Umbilical cord (tissue), 2 donors: ENCODE measurements around the gene GPC1. TPM values are rescaled to one million over a fixed set of nuclear protein-coding genes. Genes with fewer than 3 reads are reported as not detected.
A peak's percentile ranks its signal among the peaks of the same experiment; 100 is the strongest.
"Not testable (repeated sequence)": the region's sequence is repeated elsewhere in the genome, so short reads cannot be mapped to it uniquely, and the experiment has no call there.

Experiments
- DNase-seq: peaks from one replicate; pipeline ENCODE4 v3.0.0-alpha.2; 2015; ENCODE audit warnings: low spot score
- total RNA-seq: library from RNA; depleted of rRNA; stranded (reverse); fragments of >200 nt; gene quantifications from one replicate; pipeline ENCODE4 v1.2.3, GENCODE V29; 2014; ENCODE audit warnings: low replicate concordance; ENCODE audit not compliant: insufficient read depth

Gene GPC1, protein sequence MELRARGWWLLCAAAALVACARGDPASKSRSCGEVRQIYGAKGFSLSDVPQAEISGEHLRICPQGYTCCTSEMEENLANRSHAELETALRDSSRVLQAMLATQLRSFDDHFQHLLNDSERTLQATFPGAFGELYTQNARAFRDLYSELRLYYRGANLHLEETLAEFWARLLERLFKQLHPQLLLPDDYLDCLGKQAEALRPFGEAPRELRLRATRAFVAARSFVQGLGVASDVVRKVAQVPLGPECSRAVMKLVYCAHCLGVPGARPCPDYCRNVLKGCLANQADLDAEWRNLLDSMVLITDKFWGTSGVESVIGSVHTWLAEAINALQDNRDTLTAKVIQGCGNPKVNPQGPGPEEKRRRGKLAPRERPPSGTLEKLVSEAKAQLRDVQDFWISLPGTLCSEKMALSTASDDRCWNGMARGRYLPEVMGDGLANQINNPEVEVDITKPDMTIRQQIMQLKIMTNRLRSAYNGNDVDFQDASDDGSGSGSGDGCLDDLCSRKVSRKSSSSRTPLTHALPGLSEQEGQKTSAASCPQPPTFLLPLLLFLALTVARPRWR
- 29.9 TPM for total RNA-seq

DNA sequence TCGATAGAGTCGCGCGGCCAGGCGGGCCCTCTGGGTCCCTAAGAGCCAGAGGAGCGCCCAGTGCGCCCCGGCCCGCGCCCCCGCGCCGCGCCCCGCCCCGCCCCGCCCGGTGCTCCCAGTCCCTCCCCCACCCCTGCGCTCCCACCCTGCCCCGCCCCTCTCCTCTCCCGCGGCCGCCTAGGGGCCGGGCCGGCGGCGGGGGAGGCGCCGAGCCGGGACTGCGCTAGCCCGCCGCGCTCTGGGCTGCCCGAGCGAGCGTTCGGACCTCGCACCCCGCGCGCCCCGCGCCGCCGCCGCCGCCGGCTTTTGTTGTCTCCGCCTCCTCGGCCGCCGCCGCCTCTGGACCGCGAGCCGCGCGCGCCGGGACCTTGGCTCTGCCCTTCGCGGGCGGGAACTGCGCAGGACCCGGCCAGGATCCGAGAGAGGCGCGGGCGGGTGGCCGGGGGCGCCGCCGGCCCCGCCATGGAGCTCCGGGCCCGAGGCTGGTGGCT lies at the start of gene GPC1:
Gene GPC1, plus strand, starts transcription at position 207 of the 491 bp plus-strand sequence. Its CDS starts 256 bp downstream, at position 463.
- DNase-seq: peak; percentile 83

DNA sequence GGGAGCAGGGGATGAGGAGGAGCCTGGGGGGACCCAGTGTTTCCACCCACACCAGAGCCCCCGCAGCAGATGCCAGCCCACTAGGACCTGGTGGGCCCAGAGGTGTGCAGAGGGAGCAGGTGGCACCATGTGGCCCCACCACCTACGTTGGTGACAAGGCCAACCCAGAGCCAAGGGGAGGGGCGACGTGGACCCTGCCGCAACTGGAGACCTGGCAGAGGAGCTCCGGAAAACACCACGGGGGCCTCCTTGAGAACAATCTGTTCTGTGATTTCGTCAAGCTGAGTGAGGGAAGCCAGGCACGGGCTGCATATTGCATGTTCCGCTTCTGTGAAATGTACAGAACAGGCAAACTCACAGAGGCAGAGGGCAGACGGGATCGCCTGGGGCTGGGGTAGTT lies 49.1 kb upstream of the GPC1 start:
- peak; percentile 65 for DNase-seq

DNA sequence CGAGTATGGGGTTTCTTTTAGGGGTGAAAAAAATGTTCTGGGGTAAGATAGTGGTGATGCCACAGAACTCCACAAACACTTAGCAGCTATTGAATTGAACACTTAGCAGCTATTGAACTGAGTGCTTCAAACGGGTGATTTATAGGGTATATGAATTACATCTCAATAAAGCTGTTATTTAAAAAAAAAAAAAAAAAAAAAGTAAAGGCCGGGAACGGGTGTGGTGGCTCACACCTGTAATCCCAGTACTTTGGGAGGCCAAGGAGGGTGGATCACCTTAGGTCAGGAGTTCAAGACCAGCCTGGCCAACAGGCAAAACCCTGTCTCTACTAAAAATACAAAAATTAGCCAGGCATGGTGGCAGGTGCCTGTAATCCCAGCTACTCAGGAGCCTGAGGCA lies 48.7 kb upstream of the GPC1 start:
- DNase-seq: not testable (repeated sequence)

DNA sequence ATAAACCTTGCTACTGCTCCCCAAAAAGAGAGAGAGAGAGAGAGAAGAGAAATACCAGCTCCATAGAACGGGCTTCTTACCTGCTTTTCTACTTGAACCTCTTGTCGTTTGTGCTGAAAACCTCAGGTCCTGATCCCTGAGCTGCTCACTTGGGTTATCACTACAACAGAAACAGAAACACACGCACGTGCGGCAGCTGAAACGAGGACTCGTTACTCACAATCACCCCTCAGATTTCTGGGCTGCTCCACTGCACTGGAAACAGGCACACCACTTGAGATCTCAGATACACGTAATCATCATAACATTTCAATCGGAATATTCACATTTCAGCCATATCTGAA lies 48.2 kb upstream of the GPC1 start:
- DNase-seq: no peak

DNA sequence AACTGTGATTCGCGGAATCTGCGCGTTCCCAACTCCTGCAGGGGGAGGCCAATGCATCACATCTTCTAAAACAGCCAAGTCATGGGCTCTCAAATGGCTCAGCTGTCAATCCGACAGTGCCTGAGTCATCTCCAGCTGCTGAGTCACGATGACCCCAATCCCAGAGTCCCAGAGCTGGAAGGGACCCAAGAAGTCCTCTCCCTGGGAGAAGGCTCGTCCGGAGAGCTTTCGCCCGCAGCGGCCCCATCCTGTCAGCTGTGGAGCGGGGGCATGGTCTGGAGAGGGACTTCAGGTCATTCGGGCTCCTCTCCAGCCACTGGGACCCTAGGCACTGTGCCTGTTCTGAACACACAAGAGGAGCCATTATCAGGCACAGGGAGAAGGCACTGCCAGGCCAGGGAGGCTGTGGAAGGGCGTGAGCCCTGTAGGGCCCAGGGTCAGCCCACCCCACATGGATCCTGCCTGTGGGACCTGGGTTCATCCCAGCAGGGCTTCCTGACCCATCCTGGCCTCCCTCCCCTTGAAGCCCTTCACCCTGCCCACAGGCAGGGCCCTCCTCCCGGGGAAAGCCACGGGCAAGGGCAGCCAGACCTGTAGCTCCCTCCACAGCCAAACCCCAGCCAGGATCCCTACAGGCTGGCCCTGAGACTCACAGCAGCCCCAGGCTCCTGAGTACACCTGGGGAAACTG lies 47.6 kb upstream of the GPC1 start:
- peak; percentile 80 for DNase-seq

DNA sequence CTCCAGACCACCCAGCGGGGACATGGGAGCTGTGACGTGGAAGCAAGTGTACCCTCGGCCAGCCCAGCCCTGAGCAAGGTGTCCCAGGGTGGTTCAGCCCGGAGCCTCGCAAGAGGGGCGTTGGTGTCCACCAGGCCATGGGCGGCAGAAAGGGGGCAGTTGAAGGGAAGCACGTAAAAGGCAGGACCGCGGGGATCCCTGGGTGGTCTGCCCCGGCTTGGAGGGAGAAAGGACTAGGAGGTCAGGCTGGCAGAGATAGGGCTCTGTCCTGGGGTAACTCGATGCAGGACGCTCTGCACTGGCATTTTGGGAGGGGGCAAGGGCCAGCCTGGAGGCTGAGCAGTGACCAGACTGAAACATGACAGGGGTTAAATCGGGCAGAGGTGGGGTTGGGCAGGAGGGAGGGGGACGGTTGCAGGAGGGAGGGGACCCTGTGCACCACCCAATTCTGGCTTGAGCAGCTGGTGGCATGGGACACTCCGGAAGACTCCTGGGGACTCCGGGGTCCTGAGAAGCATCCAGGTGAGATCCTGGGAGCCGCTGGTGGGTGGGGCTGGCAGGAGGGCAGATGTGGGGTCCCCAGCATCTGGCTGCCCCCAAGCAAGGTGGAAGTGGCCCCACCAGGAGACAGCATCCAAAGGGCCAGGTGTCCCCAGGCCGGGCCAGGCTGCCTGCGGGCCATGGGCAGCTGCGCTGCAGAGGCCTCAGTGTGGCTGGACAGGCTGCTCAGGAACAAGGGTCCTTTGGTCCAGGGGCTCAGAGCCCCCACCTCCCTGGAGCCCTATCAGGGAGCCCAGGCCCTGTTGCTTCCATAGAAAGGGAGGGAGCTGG lies 46.8 kb upstream of the GPC1 start:
- DNase-seq: no peak

DNA sequence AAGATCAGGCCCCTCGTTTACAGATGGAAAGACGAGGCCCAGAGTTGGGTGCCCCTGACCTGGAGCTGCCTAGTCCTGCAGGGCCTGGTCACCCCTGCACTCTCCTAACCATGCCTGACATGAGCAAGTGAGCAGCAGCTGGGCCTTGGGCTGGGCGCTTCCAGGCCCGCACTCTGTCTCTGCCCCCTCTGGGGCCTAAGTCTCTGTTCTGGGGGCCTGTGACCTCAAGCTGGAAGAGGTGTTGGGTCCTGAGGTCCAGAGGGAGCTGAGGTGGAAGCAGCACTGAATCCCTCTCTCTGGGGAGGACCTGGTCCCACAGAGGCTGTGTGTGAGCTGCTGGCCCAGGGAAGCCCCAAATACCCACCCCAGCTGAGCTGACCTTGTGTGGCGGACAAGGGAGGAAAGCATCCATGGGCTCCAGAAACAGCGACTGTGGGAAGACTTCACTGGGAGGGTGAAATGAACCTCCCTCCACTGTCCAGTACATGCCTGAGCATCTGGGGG lies 46.1 kb upstream of the GPC1 start:
- DNase-seq: no peak

GRCh38 chr2:240390091-240391073 lies 45.1 kb upstream of the GPC1 start:
- no peak for DNase-seq

GRCh38 chr2:240391111-240392051 lies 44.1 kb upstream of the GPC1 start:
- no peak for DNase-seq

DNA sequence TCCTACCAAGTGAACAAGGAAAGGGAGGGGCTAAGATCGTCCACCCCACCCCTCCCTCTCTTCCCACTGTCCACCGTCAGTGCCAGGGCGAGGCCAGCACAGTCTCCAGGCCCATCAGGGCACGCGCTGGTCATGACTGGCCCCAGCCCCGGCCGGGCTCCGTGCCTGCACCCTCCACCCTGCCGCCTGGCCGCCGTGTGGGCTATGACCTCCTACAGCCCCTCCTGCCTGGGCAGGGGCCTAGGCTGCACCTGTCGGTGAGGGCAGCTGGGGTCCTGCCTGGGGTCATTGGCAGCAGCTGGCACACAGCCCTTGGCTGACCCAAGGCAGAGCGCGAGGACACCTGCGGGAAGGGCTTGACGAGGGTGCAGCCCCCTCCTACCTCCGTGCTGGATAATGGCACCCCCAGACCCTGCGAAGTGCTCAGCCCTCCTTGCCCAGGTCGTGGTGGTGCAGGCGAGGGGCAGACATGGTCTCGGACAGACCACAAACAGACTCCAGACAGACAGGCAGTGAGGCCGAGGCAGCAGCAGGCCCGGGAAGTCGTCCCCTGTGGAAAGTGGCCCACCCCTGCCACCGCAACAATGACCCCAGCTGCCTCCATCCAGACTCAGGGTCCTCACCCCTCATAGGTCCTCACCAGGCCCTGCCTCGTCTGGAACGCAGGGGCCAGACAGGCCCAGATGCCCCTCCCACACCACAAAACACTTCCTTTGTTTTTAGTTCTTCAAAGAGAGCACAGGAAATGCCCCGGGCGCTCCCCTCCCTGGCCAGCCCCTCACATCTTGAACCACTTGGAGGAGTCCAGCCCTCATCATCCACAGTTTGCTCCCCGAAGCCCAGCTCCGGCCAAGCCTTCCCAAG lies 43.1 kb upstream of the GPC1 start:
- DNase-seq: no peak

GRCh38 chr2:240392948-240393830 lies 42.3 kb upstream of the GPC1 start:
- DNase-seq: no peak

- no peak for DNase-seq
Measured at GRCh38 chr2:240393831-240394410, 41.5 kb upstream of the GPC1 start.

- no peak for DNase-seq
Measured at GRCh38 chr2:240394549-240394948, 40.9 kb upstream of the GPC1 start.

- DNase-seq: no peak
Measured at GRCh38 chr2:240395448-240395847, 40.0 kb upstream of the GPC1 start.

DNA sequence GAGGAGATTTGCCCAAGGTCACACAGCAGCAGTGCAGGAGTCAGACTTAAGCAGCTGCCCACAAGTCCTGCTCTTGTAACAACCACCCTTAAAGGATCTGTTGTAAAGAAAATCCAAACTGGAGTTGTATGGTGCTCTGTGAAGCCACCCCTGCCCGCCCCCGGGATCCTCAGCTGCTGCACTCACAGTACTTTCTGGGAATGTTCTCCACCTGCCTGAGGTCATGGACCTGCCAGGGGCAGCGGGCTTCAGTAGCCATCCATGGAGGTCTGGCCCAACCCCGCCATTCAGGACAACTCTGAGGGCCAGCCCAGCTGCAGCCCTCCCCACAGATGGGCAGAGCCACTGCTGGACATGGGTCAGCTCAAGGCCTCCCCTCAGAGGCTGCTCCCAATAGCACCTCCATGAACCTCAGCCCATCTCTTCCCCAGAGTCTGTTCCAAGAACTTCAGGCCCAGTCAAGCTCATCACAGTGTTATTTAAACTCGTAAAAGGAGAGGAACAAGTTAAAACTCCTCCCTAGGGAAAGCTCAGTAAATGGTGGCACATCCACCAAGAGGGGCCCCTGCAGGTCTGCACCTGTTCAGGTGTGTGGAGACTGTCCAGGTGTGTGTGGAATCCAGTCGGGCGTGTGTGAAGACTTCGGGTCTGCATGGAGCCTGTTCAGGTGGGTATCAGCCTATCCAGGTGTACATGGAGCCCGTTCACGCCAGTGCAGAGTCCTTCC lies 39.4 kb upstream of the GPC1 start:
- peak; percentile 45 for DNase-seq
